OCI-LY1 (cell line): ENCODE results near the gene TUBA3E.

Source experiments
- H2AFZ ChIP-seq: fragments of 200-600 bp; sonication (generic), shearing (Covaris generic); 2 replicates; pipeline ENCODE4 v1.6.0; 2014; ENCODE audit warnings: antibody characterized with exemption, mild to moderate bottlenecking, low read length
- H3F3A ChIP-seq: fragments of 200-600 bp; sonication (generic), shearing (Covaris generic); 2 replicates; pipeline ENCODE4 v1.6.0; 2014; ENCODE audit warnings: mild to moderate bottlenecking, antibody characterized with exemption, low read length, moderate library complexity; ENCODE audit not compliant: insufficient read depth
- H3K27ac ChIP-seq: fragments of 200-600 bp; sonication (generic); 2 replicates; pipeline ENCODE4 v1.5.1; 2014; ENCODE audit warnings: low read length, mixed run types, mild to moderate bottlenecking, low read depth; ENCODE audit not compliant: poor library complexity, severe bottlenecking
- H3K27me3 ChIP-seq: fragments of 200-600 bp; sonication (generic); 2 replicates; pipeline ENCODE4 v1.6.0; 2014; ENCODE audit warnings: antibody characterized with exemption, mild to moderate bottlenecking, low read length, moderate library complexity; ENCODE audit not compliant: insufficient read depth
- H3K36me3 ChIP-seq: fragments of 200-600 bp; sonication (generic); 2 replicates; pipeline ENCODE4 v1.6.1; 2014; ENCODE audit warnings: mild to moderate bottlenecking, antibody characterized with exemption, low read length, moderate library complexity, mixed read lengths; ENCODE audit not compliant: insufficient read depth
- H3K4me1 ChIP-seq: fragments of 200-600 bp; sonication (generic); 2 replicates; pipeline ENCODE4 v1.5.1; 2014; ENCODE audit warnings: mild to moderate bottlenecking, low read length, moderate library complexity; ENCODE audit not compliant: insufficient read depth, severe bottlenecking
- H3K4me2 ChIP-seq: fragments of 200-600 bp; sonication (generic), shearing (Covaris generic); 2 replicates; pipeline ENCODE4 v1.6.1; 2014; ENCODE audit warnings: low read length
- H3K4me3 ChIP-seq: fragments of 200-600 bp; sonication (generic); 2 replicates; pipeline ENCODE4 v1.5.1; 2014; ENCODE audit warnings: low read length, low read depth, mild to moderate bottlenecking, mixed read lengths; ENCODE audit not compliant: poor library complexity, severe bottlenecking
- H3K79me2 ChIP-seq: fragments of 200-600 bp; shearing (Covaris generic); 2 replicates; pipeline ENCODE4 v1.6.1; 2016; ENCODE audit warnings: mixed run types, low read length, mixed read lengths; ENCODE audit not compliant: insufficient read depth
- H3K9ac ChIP-seq: fragments of 200-600 bp; sonication (generic), shearing (Covaris generic); 2 replicates; pipeline ENCODE4 v1.6.1; 2014; ENCODE audit warnings: mild to moderate bottlenecking, low read length, mixed read lengths
- H3K9me2 ChIP-seq: fragments of 200-600 bp; sonication (generic), shearing (Covaris generic); 2 replicates; pipeline ENCODE4 v1.6.1; 2014; ENCODE audit warnings: low read depth, mild to moderate bottlenecking, low read length, mixed read lengths
- H3K9me3 ChIP-seq: fragments of 200-600 bp; shearing (Covaris generic); 2 replicates; pipeline ENCODE4 v1.6.1; 2014; ENCODE audit warnings: low read length, mixed read lengths
- H4K20me1 ChIP-seq: fragments of 200-600 bp; sonication (generic), shearing (Covaris generic); 2 replicates; pipeline ENCODE4 v1.6.0; 2016; ENCODE audit warnings: mild to moderate bottlenecking, low read length; ENCODE audit not compliant: insufficient read depth
- CTCF ChIP-seq: fragments of 200-600 bp; sonication (generic), shearing (Covaris generic); IDR thresholded peaks from 2 replicates; pipeline ENCODE4 v1.5.1; 2017; ENCODE audit warnings: mild to moderate bottlenecking, antibody characterized with exemption, low read length, moderate library complexity, mixed read lengths
- EZH2 ChIP-seq: fragments of 200-600 bp; sonication (generic), shearing (Covaris generic); IDR thresholded peaks from 2 replicates; pipeline ENCODE4 v1.8.0; 2017; ENCODE audit warnings: borderline replicate concordance, mixed run types, mild to moderate bottlenecking, antibody characterized with exemption, low read length, moderate library complexity, mixed read lengths

TUBA3E gene

GRCh38 chr2:130198343-130198742 lies at the start of gene TUBA3E:
TUBA3E (minus strand) TSS chr2:130198439; CDS start chr2:130198360, 79 bp downstream.
- no peaks in the 10 kb centered on the region for H3K9me3 ChIP-seq
- no peaks in the 10 kb centered on the region for H3K79me2 ChIP-seq
- no peak within 1 kb of the TSS for H3K4me2 ChIP-seq
- no peaks in the 10 kb centered on the region for H3K27me3 ChIP-seq
- no peak within 1 kb of the TSS for H3K4me3 ChIP-seq
- H3K36me3 ChIP-seq, result no peaks in the 10 kb centered on the region
- H2AFZ ChIP-seq, result no peak within 1 kb of the TSS
- H3F3A ChIP-seq, result no peaks in the 10 kb centered on the region
- no peaks in the 10 kb centered on the region for H3K4me1 ChIP-seq
- H3K9ac ChIP-seq, result no peak within 1 kb of the TSS
- no peaks in the 10 kb centered on the region for H3K9me2 ChIP-seq
- H4K20me1 ChIP-seq, result no peaks in the 10 kb centered on the region
- no peak within 1 kb of the TSS for H3K27ac ChIP-seq
- TF ChIP-seq EZH2, result no peak
- no peak for TF ChIP-seq CTCF

DNA sequence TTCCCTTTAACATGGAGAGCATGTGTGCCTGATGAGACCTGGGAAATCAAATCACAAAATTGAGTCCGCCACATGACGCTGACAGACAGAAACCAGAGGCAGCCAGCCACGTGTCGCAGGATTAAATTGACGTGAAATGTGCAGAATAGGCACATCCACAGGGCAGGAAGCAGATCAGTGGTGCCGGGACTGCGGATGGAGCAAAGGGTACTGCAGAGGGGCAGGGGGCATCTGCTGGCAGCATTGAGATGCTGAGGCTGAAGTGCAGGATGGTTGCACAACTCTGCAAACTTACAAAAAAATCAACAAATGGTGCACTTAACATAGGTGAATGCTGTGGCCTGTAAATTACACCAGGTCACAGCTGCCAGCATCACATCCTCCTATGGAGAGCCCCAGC lies 48.2 kb upstream of the TUBA3E start:
- no peaks in the 10 kb centered on the region for H3K36me3 ChIP-seq
- no peak overlapping the region for H2AFZ ChIP-seq
- H3K9ac ChIP-seq, result no peak overlapping the region
- H3K27ac ChIP-seq, result no peak overlapping the region
- peaks cover 2% of the 10 kb centered on the region; the same call in 1 of the 2 replicates for H3K27me3 ChIP-seq
- no peak overlapping the region for H3K4me3 ChIP-seq
- H3K4me2 ChIP-seq, result no peak overlapping the region
- no peaks in the 10 kb centered on the region for H3K9me2 ChIP-seq
- H4K20me1 ChIP-seq, result no peaks in the 10 kb centered on the region
- TF ChIP-seq CTCF (no peak), EZH2 (no peak)
- H3K9me3 ChIP-seq, result no peaks in the 10 kb centered on the region
- no peaks in the 10 kb centered on the region for H3K79me2 ChIP-seq
- H3F3A ChIP-seq, result no peaks in the 10 kb centered on the region
- no peaks in the 10 kb centered on the region for H3K4me1 ChIP-seq

- H3F3A ChIP-seq, result no peaks in the 10 kb centered on the region
- H3K79me2 ChIP-seq, result no peaks in the 10 kb centered on the region
- H3K9me3 ChIP-seq, result no peaks in the 10 kb centered on the region
- no peaks in the 10 kb centered on the region for H3K4me1 ChIP-seq
- H3K36me3 ChIP-seq, result no peaks in the 10 kb centered on the region
- H3K9ac ChIP-seq, result no peak overlapping the region
- H3K4me2 ChIP-seq, result no peak overlapping the region
- no peaks in the 10 kb centered on the region for H4K20me1 ChIP-seq
- H3K27me3 ChIP-seq, result peaks cover 2% of the 10 kb centered on the region; the same call in 1 of the 2 replicates
- H3K27ac ChIP-seq, result no peak overlapping the region
- no peaks in the 10 kb centered on the region for H3K9me2 ChIP-seq
- H3K4me3 ChIP-seq, result no peak overlapping the region
- H2AFZ ChIP-seq, result no peak overlapping the region
- no peak for TF ChIP-seq CTCF
- TF ChIP-seq EZH2, result no peak
Measured at GRCh38 chr2:130245976-130246375, 47.7 kb upstream of the TUBA3E start.
